ENCODE measurements around the gene RANBP9. TPM values are rescaled to one million over a fixed set of nuclear protein-coding genes. Genes with fewer than 3 reads are reported as not detected.
A peak's percentile ranks its signal among the peaks of the same experiment; 100 is the strongest.

RANBP9 gene
- total RNA-seq, 2 experiments from 2014 or later, result 50.8 to 65.0 TPM

GRCh38 chr6:13667655-13668054 is 44.0 kb downstream of the RANBP9 start:
- ChIA-PET CTCF (interaction anchor here (0.8 to 1.0 kb wide), 2 partner anchors 36 to 128 kb away, joined by 3 read pairs; no protein-coding TSS in a partner anchor), POLR2A (no interaction called here)
- Mint-ChIP-seq H3K27ac (no peak overlapping the region), H3K4me1 (peaks cover 88% of the 10 kb centered on the region), H3K27me3 (no peaks in the 10 kb centered on the region), H3K9me3 (ENCODE audit: low read depth) (no peaks in the 10 kb centered on the region), H3K36me3 (ENCODE audit: low read depth) (peaks cover 12% of the 10 kb centered on the region), H3K4me3 (no peak overlapping the region)
- ATAC-seq, result no peak
- intact Hi-C loops (cut with DNase I, micrococcal nuclease), result loop anchor here (1.0 to 2.0 kb wide), 3 partner anchors 43 to 127 kb away; partner anchors contain the start of gene RANBP9 (in 1 of the 2)
- no peak for DNase-seq

- DNase-seq (peak; percentile 33), ATAC-seq (peak; percentile 79)
- Mint-ChIP-seq H3K27ac (peak overlapping the region; percentile 73), H3K4me1 (peaks cover 88% of the 10 kb centered on the region), H3K4me3 (no peak overlapping the region), H3K36me3 (ENCODE audit: low read depth) (peaks cover 12% of the 10 kb centered on the region), H3K9me3 (ENCODE audit: low read depth) (no peaks in the 10 kb centered on the region), H3K27me3 (no peaks in the 10 kb centered on the region)
- intact Hi-C loops (cut with DNase I, micrococcal nuclease), result no loop called here
- CTCF ChIA-PET, result interaction anchor here (0.6 to 1.0 kb wide), 4 partner anchors 15 to 373 kb away, joined by 3 to 4 read pairs (median 4); no protein-coding TSS in a partner anchor
- POLR2A ChIA-PET, result no interaction called here
Observed at GRCh38 chr6:13666194-13667105, 45.2 kb downstream of the RANBP9 start.

GRCh38 chr6:13664703-13665352 is 46.8 kb downstream of the RANBP9 start:
- DNase-seq (no peak), ATAC-seq (no peak)
- no peaks in the 10 kb centered on the region for H3K27me3 Mint-ChIP-seq
- peak overlapping the region; percentile 47 for H3K27ac Mint-ChIP-seq
- CTCF ChIA-PET, result interaction anchor here (0.6 to 1.2 kb wide), 4 partner anchors 16 to 115 kb away, joined by 3 to 4 read pairs (median 3); no protein-coding TSS in a partner anchor
- H3K36me3 Mint-ChIP-seq (ENCODE audit: low read depth), result peaks cover 7% of the 10 kb centered on the region
- H3K4me3 Mint-ChIP-seq, result no peak overlapping the region
- no peaks in the 10 kb centered on the region for H3K9me3 Mint-ChIP-seq (ENCODE audit: low read depth)
- peaks cover 92% of the 10 kb centered on the region for H3K4me1 Mint-ChIP-seq
- POLR2A ChIA-PET, result no interaction called here
- intact Hi-C loops (cut with DNase I, micrococcal nuclease), result no loop called here

DNA sequence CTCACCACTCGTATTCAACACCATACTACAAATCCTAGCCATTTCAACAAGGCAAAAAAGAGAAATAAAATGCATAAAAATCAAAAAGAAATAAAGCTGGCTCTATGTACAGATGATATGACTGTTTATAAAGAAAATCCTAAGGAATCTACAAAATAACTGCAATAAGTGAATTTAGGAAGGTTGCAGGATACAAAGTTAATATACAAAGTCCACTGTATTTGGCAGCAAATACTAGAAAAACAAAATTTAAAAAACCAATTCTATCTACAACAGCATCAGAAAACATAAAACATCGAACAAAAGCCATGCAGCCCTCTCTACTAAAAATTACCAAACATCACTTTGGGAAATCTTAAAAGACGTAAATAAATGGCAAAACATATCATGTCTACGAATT is 47.6 kb downstream of the RANBP9 start:
- Mint-ChIP-seq H3K4me1 (peaks cover 90% of the 10 kb centered on the region), H3K9me3 (ENCODE audit: low read depth) (no peaks in the 10 kb centered on the region), H3K27me3 (no peaks in the 10 kb centered on the region), H3K4me3 (no peak overlapping the region), H3K36me3 (ENCODE audit: low read depth) (no peaks in the 10 kb centered on the region), H3K27ac (no peak overlapping the region)
- CTCF ChIA-PET, result interaction anchor here (0.6 to 1.2 kb wide), 5 partner anchors 15 to 1375 kb away, joined by 3 read pairs; no protein-coding TSS in a partner anchor
- intact Hi-C loops (cut with DNase I, micrococcal nuclease), result no loop called here
- POLR2A ChIA-PET, result no interaction called here
- no peak for ATAC-seq
- DNase-seq, result no peak

GRCh38 chr6:13662651-13663334 is 48.8 kb downstream of the RANBP9 start:
- Mint-ChIP-seq H3K36me3 (ENCODE audit: low read depth) (no peaks in the 10 kb centered on the region), H3K27me3 (no peaks in the 10 kb centered on the region), H3K27ac (peak overlapping the region; percentile 51), H3K9me3 (ENCODE audit: low read depth) (no peaks in the 10 kb centered on the region), H3K4me1 (peaks cover 84% of the 10 kb centered on the region), H3K4me3 (no peak overlapping the region)
- POLR2A ChIA-PET, result no interaction called here
- DNase-seq (no peak), ATAC-seq (no peak)
- intact Hi-C loops (cut with DNase I, micrococcal nuclease), result no loop called here
- CTCF ChIA-PET, result interaction anchor here (0.7 to 1.8 kb wide), 3 partner anchors 13 to 176 kb away, joined by 5 to 10 read pairs (median 5); no protein-coding TSS in a partner anchor

- Mint-ChIP-seq H3K4me3 (no peak overlapping the region), H3K9me3 (ENCODE audit: low read depth) (no peaks in the 10 kb centered on the region), H3K4me1 (peaks cover 77% of the 10 kb centered on the region), H3K27ac (no peak overlapping the region), H3K27me3 (no peaks in the 10 kb centered on the region), H3K36me3 (ENCODE audit: low read depth) (peaks cover 3% of the 10 kb centered on the region)
- intact Hi-C loops (cut with DNase I, micrococcal nuclease), result no loop called here
- DNase-seq (no peak), ATAC-seq (no peak)
- ChIA-PET CTCF (interaction anchor here (1.2 to 1.8 kb wide), 2 partner anchors 12 to 24 kb away, joined by 3 to 10 read pairs; no protein-coding TSS in a partner anchor), POLR2A (no interaction called here)
Observed at GRCh38 chr6:13661647-13662046, 50.0 kb downstream of the RANBP9 start.

DNA sequence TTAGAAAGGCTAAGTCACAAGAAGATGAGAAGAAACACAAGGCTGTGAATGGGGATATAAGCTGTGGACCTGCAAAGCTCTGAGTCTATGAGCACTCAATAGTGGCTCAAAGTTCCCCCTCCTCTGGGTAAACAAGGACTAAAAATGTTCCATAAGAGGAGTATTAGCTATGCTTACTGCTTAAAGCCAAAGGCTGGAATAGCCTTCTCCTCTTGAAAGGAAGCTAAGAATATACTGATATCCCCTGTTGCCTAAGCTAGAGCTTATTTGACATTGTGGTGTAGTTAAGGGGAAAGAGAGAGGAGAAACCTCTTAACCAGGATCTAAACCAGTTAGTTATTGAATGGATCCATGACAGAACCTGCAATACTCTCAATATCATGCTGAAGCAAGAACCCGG is 50.7 kb downstream of the RANBP9 start:
- H3K36me3 Mint-ChIP-seq (ENCODE audit: low read depth), result peaks cover 5% of the 10 kb centered on the region
- H3K27me3 Mint-ChIP-seq, result no peaks in the 10 kb centered on the region
- DNase-seq (no peak), ATAC-seq (no peak)
- no peaks in the 10 kb centered on the region for H3K9me3 Mint-ChIP-seq (ENCODE audit: low read depth)
- H3K4me3 Mint-ChIP-seq, result no peak overlapping the region
- intact Hi-C loops (cut with DNase I, micrococcal nuclease), result no loop called here
- ChIA-PET CTCF (interaction anchor here (0.6 to 1.2 kb wide), 2 partner anchors 24 to 126 kb away, joined by 3 read pairs; no protein-coding TSS in a partner anchor), POLR2A (no interaction called here)
- no peak overlapping the region for H3K27ac Mint-ChIP-seq
- H3K4me1 Mint-ChIP-seq, result peaks cover 74% of the 10 kb centered on the region

DNA sequence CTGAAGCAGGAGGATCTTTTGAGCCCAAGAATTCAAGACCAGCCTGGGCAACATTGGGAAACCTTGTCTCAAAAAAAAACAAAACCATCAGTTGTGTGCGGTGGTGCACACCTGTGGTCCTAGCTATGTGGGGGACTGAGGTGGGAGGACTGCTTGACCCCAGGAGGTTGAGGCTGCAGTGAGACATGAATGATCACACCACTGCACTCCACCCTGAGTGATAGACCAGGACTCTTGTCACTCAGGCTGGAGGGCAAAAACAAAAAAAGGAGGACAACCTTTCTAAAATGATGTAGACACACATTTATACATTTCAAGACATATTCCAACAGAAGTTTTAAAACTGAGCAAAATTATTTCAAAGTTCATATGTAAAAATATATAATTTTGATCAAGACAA is 51.4 kb downstream of the RANBP9 start:
- ATAC-seq (no peak), DNase-seq (no peak)
- ChIA-PET POLR2A (no interaction called here), CTCF (interaction anchor here (0.6 to 1.2 kb wide), 3 partner anchors 10 to 126 kb away, joined by 3 read pairs; no protein-coding TSS in a partner anchor)
- Mint-ChIP-seq H3K27me3 (no peaks in the 10 kb centered on the region), H3K4me1 (peaks cover 71% of the 10 kb centered on the region), H3K4me3 (no peak overlapping the region), H3K27ac (no peak overlapping the region), H3K9me3 (ENCODE audit: low read depth) (no peaks in the 10 kb centered on the region), H3K36me3 (ENCODE audit: low read depth) (peaks cover 9% of the 10 kb centered on the region)
- intact Hi-C loops (cut with DNase I, micrococcal nuclease), result no loop called here

DNA sequence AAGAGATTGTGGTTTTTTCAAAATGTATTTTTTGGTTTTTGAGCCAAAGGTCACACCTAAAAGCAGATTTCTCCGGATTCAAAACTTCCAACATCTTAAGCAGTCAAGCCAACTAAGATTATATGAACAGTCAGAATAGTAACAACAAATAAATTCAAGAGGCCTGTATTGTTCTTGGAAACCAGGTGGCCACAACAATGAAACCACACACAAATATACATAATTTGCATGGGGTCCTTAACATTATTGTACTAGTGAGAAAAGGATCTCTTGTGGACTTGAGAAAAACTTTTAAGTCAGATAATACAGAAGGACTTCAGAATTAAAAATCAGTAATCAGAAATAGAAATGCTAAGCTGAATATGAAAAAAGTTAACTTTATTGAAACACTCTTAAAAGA is 55.9 kb downstream of the RANBP9 start:
- Mint-ChIP-seq H3K36me3 (ENCODE audit: low read depth) (peaks cover 21% of the 10 kb centered on the region), H3K4me1 (peaks cover 29% of the 10 kb centered on the region), H3K27me3 (no peaks in the 10 kb centered on the region), H3K4me3 (no peak overlapping the region), H3K27ac (no peak overlapping the region), H3K9me3 (ENCODE audit: low read depth) (no peaks in the 10 kb centered on the region)
- ChIA-PET POLR2A (no interaction called here), CTCF (no interaction called here)
- DNase-seq, result no peak
- intact Hi-C loops (cut with DNase I, micrococcal nuclease), result no loop called here
- ATAC-seq, result no peak

DNA sequence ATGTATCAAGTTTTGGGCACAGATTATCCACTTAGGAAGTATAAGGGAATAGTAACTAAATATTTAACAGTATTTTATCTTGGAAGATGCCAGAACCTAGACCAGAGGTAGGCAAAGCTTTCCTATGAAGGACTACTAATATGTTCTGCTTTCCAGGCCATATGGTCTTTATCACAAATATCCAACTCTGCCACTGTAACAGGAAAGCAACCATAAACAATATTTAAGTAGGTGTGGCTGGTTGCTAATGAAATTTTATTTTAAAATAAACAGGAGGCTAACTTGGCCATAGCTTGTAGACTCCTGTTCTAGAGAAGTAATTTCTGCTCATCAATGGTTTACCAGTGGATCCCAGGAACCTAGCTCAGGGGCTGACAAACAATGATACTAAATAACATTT is 57.1 kb downstream of the RANBP9 start:
- CTCF ChIA-PET, result no interaction called here
- peaks cover 27% of the 10 kb centered on the region for H3K36me3 Mint-ChIP-seq (ENCODE audit: low read depth)

GRCh38 chr6:13653296-13653695 is 58.3 kb downstream of the RANBP9 start:
- ChIA-PET CTCF (interaction anchor here (1.1 to 1.8 kb wide), 6 partner anchors 13 to 141 kb away, joined by 3 to 5 read pairs (median 4); no protein-coding TSS in a partner anchor), POLR2A (no interaction called here)
- no peak overlapping the region for H3K4me3 Mint-ChIP-seq
- DNase-seq (no peak), ATAC-seq (no peak)
- H3K4me1 Mint-ChIP-seq, result peaks cover 22% of the 10 kb centered on the region
- H3K27ac Mint-ChIP-seq, result no peak overlapping the region
- no peaks in the 10 kb centered on the region for H3K27me3 Mint-ChIP-seq
- peaks cover 28% of the 10 kb centered on the region for H3K36me3 Mint-ChIP-seq (ENCODE audit: low read depth)
- intact Hi-C loops (cut with DNase I, micrococcal nuclease), result no loop called here
- H3K9me3 Mint-ChIP-seq (ENCODE audit: low read depth), result no peaks in the 10 kb centered on the region

More for the DNA sequence above, 57.1 kb downstream of the RANBP9 start:
- no peak for ATAC-seq
- POLR2A ChIA-PET, result no interaction called here
- intact Hi-C loops (cut with DNase I, micrococcal nuclease), result no loop called here
- peaks cover 27% of the 10 kb centered on the region for H3K4me1 Mint-ChIP-seq
- H3K27me3 Mint-ChIP-seq, result no peaks in the 10 kb centered on the region
- H3K4me3 Mint-ChIP-seq, result no peak overlapping the region
- H3K9me3 Mint-ChIP-seq (ENCODE audit: low read depth), result no peaks in the 10 kb centered on the region
- no peak overlapping the region for H3K27ac Mint-ChIP-seq
- DNase-seq, result no peak

Measured in activated CD4-positive, alpha-beta T cell treated with anti-CD3 and anti-CD28 coated beads for 36 hours (primary cell).